Stimulated activated memory B cell treated with anti-CD40 and anti-IgM and Interleukin-4, amounts not matched to agents 10 μg/mL and 1 μg/mL and 100 μg/mL, for 72 hours (primary cell): ENCODE measurements around the gene DDIT3.

ENCODE experiments used
- ATAC-seq: fragments of 150-1000 bp; cut with Tn5 transposase; 2 replicates; pipeline ENCODE4 v1.10.0; 2021
- H3K27ac Mint-ChIP-seq: one replicate; pipeline ENCODE4 v1.8.0; 2022; ENCODE audit warnings: mild to moderate bottlenecking, mixed read lengths
- H3K27me3 Mint-ChIP-seq: one replicate; pipeline ENCODE4 v1.8.0; 2022; ENCODE audit warnings: mixed read lengths
- H3K36me3 Mint-ChIP-seq: one replicate; pipeline ENCODE4 v1.8.0; 2022; ENCODE audit warnings: mixed read lengths
- H3K4me1 Mint-ChIP-seq: one replicate; pipeline ENCODE4 v1.8.0; 2022; ENCODE audit warnings: mixed read lengths
- H3K4me3 Mint-ChIP-seq: one replicate; pipeline ENCODE4 v1.8.0; 2022; ENCODE audit warnings: mild to moderate bottlenecking, moderate library complexity, mixed read lengths
- H3K9me3 Mint-ChIP-seq: one replicate; pipeline ENCODE4 v1.8.0; 2022; ENCODE audit warnings: mixed read lengths

DDIT3 gene

DNA sequence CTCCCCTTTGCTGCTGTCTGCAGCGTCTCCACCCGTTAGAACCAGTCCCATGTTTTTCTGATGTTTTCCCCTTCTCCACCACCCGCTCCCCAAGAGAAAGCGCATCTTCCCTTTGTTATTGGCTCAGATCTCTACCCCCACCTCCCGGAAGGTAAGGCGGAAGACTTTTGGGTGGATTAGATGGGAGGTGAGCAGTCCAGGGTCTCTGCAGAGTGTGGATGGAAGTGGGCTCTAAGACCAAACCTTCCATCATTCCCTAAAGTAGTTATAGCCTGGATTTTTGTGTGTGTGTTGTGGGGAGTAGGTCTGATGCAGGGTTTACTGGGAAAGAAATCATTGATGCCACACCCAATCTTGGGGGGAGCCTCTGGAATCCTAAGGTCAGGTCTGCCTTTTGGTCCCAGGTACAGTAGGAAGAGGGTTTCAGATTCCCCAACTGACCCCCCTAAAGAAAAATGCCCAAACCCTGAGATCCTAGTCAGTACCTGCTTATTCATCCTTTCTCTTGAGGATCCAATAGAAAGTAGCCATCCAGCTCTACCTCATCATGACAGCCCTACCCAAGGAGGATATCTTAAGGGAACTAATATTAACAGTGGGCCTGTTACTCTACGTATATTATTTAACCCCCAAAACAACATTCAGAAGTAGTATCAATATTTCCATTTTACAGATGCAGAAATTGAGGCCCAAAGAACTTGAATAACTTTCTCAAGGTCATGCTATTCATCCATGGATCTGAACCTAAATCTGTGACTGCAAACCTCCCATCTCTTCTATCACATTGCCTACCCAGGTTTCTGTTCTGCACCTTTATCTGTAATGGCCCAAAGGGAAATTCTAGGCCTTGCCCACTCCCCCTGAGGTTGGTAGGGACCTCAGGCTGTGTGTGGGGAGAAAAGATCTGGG is 30.6 kb upstream of the DDIT3 start:
- no peak overlapping the region for H3K27ac Mint-ChIP-seq
- no peaks in the 10 kb centered on the region for H3K36me3 Mint-ChIP-seq
- ATAC-seq, result no peak

DNA sequence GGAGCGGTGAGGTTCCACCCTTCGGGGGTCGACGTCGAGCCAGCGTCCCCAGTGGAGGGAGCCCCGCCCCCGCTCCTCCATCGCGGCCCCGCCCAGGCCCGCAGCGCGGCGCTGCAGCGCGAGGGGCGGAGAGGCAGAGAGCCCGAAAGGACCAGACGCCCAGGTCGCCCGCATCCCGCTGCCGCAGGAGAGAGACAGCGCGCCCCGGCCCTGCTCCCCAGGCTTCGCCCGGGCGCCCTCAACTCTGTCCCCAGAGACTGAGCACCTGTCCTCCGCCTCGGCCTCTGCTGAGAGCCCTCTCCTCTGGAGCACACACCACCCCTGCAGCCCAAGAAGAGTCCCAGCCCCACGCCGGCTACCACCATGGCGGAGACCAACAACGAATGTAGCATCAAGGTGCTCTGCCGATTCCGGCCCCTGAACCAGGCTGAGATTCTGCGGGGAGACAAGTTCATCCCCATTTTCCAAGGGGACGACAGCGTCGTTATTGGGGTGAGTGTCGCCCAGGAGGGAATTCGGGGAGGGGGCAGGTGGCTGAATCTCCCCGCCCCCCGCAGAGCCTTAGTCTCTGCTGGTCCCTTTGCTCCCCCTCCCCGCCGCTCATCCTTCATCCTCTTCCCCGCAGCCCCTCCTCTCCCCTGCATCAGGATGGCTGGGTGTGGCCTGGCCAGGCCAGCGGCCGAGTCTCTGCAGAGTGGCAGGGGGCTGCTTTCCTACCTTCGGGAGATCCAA is 29.8 kb upstream of the DDIT3 start, which contains the start of gene KIF5A:
KIF5A (plus strand) TSS at position 136 of the 732 bp plus-strand sequence; CDS start at position 364, 228 bp downstream.
- Mint-ChIP-seq H3K4me1 (peaks cover 45% of the 10 kb centered on the region), H3K27ac (peak within 1 kb of the TSS; percentile 45)

More for the DNA sequence above, 30.6 kb upstream of the DDIT3 start:
- Mint-ChIP-seq H3K27me3 (peaks cover 16% of the 10 kb centered on the region), H3K4me1 (peaks cover 36% of the 10 kb centered on the region), H3K9me3 (no peaks in the 10 kb centered on the region), H3K4me3 (peak overlapping the region; percentile 79)

DNA sequence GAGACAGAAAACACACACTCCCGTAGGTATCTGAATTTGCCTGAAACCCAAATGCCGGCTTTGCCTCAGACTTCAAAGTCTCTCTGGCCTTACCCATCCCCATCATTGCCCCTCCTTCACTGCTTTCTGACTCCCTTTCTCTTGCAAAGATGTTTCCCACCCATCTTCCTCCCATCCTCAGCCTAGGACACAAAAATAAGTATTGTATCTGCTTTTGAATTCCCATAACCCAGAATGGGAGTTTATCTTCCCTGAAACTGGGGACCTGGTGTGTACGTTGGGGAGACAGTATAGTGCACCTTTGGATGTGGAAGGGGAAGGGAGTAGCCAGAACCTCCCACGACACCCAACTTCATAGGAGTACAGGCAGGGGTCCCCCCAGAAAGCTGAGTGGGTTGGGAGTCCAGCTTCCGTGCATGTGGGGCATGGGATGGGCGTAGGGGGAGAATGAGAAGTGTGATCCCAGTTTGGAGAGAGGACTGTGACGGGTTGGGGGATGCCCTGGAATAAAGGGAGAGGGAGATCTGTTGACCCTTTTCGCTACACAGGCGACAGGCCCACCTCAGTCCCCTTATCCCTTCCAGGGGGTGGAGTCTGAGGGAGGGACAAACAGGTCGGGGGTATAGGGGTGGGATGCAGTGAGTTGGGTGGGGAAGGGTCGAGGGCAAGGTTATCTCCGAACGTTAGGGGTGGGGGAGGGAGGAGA is 29.0 kb upstream of the DDIT3 start:
- H3K9me3 Mint-ChIP-seq, result no peaks in the 10 kb centered on the region
- H3K27me3 Mint-ChIP-seq, result peaks cover 16% of the 10 kb centered on the region
- peak overlapping the region; percentile 45 for H3K27ac Mint-ChIP-seq
- peaks cover 50% of the 10 kb centered on the region for H3K4me1 Mint-ChIP-seq
- peak overlapping the region; percentile 79 for H3K4me3 Mint-ChIP-seq
- no peak for ATAC-seq
- no peaks in the 10 kb centered on the region for H3K36me3 Mint-ChIP-seq

More for the DNA sequence above, 29.8 kb upstream of the DDIT3 start, which contains the start of gene KIF5A:
- Mint-ChIP-seq H3K36me3 (no peaks in the 10 kb centered on the region), H3K9me3 (no peaks in the 10 kb centered on the region), H3K27me3 (peaks cover 16% of the 10 kb centered on the region), H3K4me3 (peak within 1 kb of the TSS; percentile 79)
- peak; percentile 54 for ATAC-seq

DNA sequence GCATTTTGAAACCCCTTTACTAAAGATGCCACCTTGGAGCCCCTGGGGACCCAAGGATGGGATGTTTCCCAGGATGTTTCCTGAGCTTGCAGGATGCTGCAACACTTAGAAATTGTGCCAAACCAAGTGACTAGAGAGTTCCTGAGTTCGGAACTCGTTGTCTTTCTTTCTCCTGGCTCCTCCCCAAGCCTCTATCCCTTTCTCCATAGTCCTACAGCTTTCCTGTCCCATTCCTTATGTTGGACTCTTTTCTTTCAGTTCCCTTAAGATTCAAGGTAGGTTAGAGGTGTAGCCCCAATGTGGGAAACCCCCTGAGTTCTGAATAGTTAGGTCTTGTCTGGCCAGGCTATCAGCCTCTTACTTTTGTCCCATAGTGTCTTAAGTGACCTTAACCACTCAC is 28.2 kb upstream of the DDIT3 start:
- no peak overlapping the region for H3K27ac Mint-ChIP-seq
- H3K4me1 Mint-ChIP-seq, result peaks cover 50% of the 10 kb centered on the region
- no peak overlapping the region for H3K4me3 Mint-ChIP-seq
- H3K9me3 Mint-ChIP-seq, result no peaks in the 10 kb centered on the region
- H3K36me3 Mint-ChIP-seq, result no peaks in the 10 kb centered on the region
- peaks cover 11% of the 10 kb centered on the region for H3K27me3 Mint-ChIP-seq
- no peak for ATAC-seq

DNA sequence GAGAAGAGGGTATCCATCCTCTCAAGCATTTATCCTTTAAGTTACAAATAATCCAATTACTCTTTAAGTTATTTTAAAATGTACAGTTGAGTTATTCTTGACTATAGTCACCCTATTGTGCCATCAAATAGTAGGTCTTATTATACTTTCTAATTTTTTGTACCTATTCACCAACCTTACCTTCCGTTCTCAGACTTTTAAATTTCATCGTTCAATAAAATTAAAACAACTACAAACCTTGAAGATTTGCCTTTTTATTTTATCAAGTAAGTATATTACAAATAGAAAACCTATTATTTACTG is 27.6 kb upstream of the DDIT3 start:
- H3K4me3 Mint-ChIP-seq, result no peak overlapping the region

DNA sequence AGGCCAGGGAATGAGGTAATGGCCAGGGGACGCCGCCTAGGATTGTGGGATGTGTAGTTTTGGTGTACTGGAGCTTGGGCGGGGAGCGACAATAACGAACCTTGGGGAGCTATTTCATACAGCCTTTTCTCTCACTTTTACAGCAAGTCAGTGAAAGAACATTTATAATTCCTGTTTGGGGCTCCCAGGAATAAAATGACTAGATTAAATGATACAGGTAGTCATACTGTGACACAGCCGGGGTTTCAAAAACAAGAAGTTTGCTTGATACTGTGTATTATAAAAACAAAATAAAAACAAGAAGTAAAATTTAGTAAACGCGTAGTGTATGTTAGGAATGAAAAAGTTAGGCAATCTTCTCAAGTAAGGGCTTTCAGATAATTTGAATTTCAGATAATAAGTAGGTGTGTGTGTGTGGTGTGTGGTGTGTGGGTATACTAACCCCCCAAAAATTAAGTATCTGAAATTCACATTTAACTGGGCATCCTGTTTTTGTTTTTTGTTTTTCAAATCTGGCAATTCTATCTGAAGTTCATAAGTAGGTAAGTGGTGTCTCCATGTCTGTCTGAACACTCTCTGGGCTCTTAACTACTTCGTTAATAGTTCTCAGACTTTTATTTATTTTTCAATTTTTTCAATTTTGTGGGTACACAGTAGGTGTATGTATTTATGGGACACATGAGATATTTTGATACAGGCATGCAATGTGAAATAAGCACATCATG is 27.1 kb upstream of the DDIT3 start:
- H3K36me3 Mint-ChIP-seq, result no peaks in the 10 kb centered on the region
- ATAC-seq, result no peak
- no peaks in the 10 kb centered on the region for H3K9me3 Mint-ChIP-seq
- peaks cover 50% of the 10 kb centered on the region for H3K4me1 Mint-ChIP-seq
- H3K27me3 Mint-ChIP-seq, result peaks cover 8% of the 10 kb centered on the region
- peak overlapping the region; percentile 93 for H3K4me3 Mint-ChIP-seq
- H3K27ac Mint-ChIP-seq, result peak overlapping the region; percentile 85

More for the DNA sequence above, 27.6 kb upstream of the DDIT3 start:
- Mint-ChIP-seq H3K27me3 (peaks cover 8% of the 10 kb centered on the region), H3K27ac (no peak overlapping the region), H3K9me3 (no peaks in the 10 kb centered on the region), H3K36me3 (no peaks in the 10 kb centered on the region), H3K4me1 (peaks cover 50% of the 10 kb centered on the region)
- no peak for ATAC-seq

DNA sequence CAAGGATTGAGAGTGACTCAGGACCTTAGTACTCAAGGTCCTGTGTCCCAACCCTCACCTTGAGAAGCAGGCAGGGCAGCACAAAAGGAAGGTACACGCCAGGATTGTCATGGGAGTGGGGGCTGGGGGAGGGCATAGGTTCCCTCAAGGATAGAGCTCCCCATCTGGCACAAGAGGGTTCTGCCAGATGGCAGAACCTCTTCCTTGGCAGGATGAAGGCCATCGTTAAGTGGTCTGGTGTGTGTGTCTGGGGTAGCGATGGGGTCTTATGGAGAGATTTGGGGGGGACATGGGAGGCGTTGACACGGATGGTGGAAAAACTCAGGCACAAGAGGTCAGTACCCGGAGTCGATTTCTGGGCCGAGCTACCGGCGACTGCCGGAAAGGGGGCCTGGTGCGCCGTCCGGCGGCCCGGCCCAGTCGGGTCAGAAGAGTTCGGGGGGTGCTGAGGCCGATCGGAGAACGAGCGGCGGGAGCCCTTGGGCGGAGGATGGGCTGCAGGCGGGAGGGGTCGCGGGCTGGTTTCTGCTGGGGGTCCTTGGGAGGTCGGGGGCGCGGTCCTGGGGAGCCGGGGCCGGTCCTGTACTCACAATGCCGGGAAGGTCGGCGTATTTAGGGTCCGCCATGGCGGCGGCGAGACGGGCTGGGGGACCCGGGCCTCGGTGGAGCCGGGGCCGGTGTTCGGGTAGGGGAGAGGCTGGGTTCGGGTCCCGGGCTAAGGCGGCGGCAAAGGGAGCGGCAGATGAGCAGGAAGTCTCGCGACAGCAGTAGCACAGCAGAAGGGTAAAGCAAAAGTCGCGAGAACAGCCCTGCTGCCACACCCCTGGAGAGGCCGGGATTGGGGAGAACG is 26.3 kb upstream of the DDIT3 start, which contains the start of gene DCTN2:
DCTN2 (minus strand) TSS at position 755 of the 850 bp plus-strand sequence; CDS start at position 626, 129 bp downstream.
- Mint-ChIP-seq H3K36me3 (no peaks in the 10 kb centered on the region), H3K9me3 (no peaks in the 10 kb centered on the region), H3K4me3 (peak within 1 kb of the TSS; percentile 93), H3K4me1 (peaks cover 50% of the 10 kb centered on the region), H3K27ac (peak within 1 kb of the TSS; percentile 85), H3K27me3 (peaks cover 8% of the 10 kb centered on the region)
- peak; percentile 98 for ATAC-seq

DNA sequence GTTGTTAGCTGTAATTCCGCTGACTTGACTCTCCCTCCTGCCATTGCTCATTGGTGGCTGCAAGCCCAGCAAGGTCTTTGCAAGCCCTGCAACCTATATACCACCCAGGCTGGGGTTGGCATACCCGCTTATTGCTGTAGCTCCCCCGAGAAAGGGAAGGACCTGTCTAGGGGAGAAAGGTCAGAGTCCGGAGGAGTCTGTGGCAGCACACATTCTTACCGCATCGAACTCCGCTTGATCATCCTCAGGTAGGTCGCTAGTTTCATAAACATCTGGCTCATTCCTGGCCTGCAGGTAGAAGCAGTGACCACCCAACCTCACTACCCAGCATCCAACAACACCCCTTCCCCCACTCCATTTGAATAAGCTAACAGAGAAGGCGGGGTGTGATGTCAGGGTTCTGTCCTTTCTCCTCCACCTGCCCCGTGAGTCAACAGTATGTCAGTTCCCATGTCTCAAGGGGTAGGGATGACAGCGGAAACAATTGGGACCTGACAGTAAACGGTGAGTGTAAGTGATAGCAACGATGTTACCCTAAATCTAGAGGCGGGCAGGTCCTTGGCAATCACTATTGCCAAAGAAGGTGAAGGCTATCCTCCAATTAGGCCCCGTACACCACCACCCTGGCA is 25.6 kb upstream of the DDIT3 start:
- peak overlapping the region; percentile 93 for H3K4me3 Mint-ChIP-seq
- peaks cover 8% of the 10 kb centered on the region for H3K27me3 Mint-ChIP-seq
- H3K36me3 Mint-ChIP-seq, result peaks cover 3% of the 10 kb centered on the region
- H3K27ac Mint-ChIP-seq, result peak overlapping the region; percentile 85
- no peaks in the 10 kb centered on the region for H3K9me3 Mint-ChIP-seq
- no peak for ATAC-seq
- H3K4me1 Mint-ChIP-seq, result peaks cover 50% of the 10 kb centered on the region

DNA sequence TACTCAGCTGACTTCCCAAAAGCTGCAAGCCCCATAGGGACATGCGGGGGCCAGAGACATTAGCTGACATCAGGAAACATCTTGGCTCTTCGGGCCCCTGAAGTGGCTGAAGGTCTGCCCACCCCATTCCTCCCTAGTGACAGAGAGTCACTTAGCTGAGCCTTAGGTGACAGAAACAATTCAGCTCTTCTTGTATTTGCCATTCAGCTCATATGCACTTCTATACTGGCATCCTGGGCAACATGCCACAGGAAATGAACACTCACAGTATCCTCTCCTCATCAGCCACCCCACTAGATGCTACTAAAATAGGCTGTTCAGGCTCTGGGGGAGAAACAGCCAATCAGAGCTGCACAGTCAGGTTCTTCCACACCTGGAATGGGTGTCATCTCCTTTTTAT is 23.3 kb upstream of the DDIT3 start:
- Mint-ChIP-seq H3K27me3 (no peaks in the 10 kb centered on the region), H3K4me3 (no peak overlapping the region), H3K4me1 (peaks cover 35% of the 10 kb centered on the region), H3K36me3 (peaks cover 15% of the 10 kb centered on the region), H3K27ac (no peak overlapping the region), H3K9me3 (no peaks in the 10 kb centered on the region)
- no peak for ATAC-seq

DNA sequence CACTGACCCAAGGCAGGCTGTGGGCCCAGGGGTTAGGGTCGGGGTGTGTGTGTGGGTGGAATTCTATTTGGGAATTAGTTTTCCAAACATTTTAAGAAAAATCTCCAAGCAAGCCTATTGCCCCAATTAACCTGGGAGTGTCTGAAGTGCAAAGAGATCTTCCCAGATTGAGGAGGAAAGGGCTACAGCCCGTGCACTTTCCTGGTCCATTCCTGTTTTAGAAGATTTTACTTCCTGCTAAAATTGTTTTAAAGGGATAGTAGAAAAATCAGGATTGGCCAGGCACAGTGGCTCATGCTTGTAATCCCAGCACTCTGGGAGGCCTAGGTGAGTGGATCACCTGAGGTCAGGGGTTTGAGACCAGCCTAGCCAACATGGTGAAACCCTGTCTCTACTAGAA is 21.4 kb upstream of the DDIT3 start:
- H3K4me1 Mint-ChIP-seq, result peaks cover 26% of the 10 kb centered on the region
- no peaks in the 10 kb centered on the region for H3K9me3 Mint-ChIP-seq
- H3K36me3 Mint-ChIP-seq, result peaks cover 22% of the 10 kb centered on the region
- ATAC-seq, result no peak
- H3K4me3 Mint-ChIP-seq, result no peak overlapping the region
- no peaks in the 10 kb centered on the region for H3K27me3 Mint-ChIP-seq
- H3K27ac Mint-ChIP-seq, result no peak overlapping the region

DNA sequence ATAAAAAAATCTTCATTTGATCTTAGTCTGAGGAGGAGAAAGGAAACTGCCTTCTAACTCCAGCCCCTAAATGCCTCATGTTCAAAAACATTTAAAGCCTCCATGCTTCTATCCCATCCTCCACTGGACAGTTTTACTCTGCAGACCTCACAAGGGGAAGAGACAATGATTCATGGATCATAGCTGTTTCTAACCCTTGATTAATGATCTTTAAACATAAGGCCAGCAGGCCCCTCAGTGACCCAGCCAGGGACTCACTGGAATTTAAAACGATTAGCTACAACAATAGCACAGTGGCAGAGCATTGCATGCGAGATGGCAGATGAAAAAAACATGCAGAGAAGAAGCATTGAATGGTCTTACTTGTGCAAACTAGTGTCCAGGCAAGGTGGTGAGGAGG is 20.7 kb upstream of the DDIT3 start:
- H3K36me3 Mint-ChIP-seq, result peaks cover 22% of the 10 kb centered on the region
- H3K4me3 Mint-ChIP-seq, result no peak overlapping the region
- no peak overlapping the region for H3K27ac Mint-ChIP-seq
- H3K4me1 Mint-ChIP-seq, result peaks cover 21% of the 10 kb centered on the region
- H3K27me3 Mint-ChIP-seq, result no peaks in the 10 kb centered on the region
- ATAC-seq, result no peak
- no peaks in the 10 kb centered on the region for H3K9me3 Mint-ChIP-seq

DNA sequence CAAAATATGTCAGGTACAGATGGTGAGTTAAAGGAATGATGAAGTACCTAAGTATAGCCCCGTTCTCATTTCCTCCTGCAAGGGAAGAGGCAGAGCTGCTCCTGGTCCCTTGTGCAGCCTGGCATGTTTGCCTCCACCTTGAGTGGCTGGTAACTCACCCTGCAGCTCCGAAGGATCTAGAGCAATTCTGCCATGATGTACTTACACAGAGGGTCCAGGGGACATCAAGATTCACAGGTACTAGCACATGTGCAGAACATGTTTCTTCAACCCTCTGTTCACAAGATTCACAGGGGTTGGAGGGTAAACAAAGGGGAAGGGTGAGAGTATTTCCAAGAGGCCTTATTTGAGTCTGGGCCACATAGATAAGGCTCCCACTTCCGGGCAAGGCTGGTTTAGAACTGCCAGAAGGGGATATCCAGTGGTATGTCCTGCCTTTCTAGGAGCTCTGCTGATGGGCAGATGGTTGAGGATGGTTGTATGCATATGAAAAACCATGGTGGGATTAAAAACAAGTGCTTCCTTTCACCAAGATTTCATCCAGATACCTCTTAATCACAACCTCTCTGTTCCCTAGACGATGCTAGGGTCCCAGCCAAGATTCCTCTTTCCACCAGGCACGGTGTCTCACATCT is 18.9 kb upstream of the DDIT3 start:
- no peak for ATAC-seq
- Mint-ChIP-seq H3K9me3 (no peaks in the 10 kb centered on the region), H3K27ac (no peak overlapping the region), H3K4me1 (peaks cover 7% of the 10 kb centered on the region), H3K27me3 (no peaks in the 10 kb centered on the region), H3K4me3 (no peak overlapping the region), H3K36me3 (peaks cover 38% of the 10 kb centered on the region)

DNA sequence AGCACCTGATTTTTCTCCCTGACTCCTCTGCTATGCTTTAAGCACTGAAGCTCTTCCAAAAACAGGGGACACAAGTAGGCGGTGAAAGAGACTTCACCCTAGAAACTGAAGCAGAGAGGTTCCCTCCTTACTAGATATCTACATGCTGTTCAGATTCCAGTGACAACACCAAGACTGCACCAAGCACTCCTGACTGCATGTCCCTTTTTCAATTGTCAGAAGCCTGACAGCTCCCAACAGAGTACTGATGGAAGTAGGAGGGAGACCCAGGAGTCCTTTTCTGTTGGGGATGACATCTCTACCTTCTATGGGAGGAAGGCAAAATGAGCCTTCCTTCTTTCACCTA is 16.3 kb upstream of the DDIT3 start:
- H3K36me3 Mint-ChIP-seq, result peaks cover 65% of the 10 kb centered on the region
- no peaks in the 10 kb centered on the region for H3K9me3 Mint-ChIP-seq
- H3K4me3 Mint-ChIP-seq, result no peak overlapping the region
- H3K27ac Mint-ChIP-seq, result no peak overlapping the region
- peaks cover 7% of the 10 kb centered on the region for H3K4me1 Mint-ChIP-seq
- no peaks in the 10 kb centered on the region for H3K27me3 Mint-ChIP-seq
- ATAC-seq, result no peak
